Aorta (tissue), 5 donors: ENCODE results near the gene SLAMF9. TPM values are rescaled to one million over a fixed set of nuclear protein-coding genes. Genes with fewer than 3 reads are reported as not detected.

Source experiments
- ATAC-seq: fragments of 200-7000 bp; cut with Tn5 transposase; one replicate; pipeline ENCODE4 v1.9.1; 2022; ENCODE audit warnings: moderate library complexity; ENCODE audit not compliant: low FRiP score
- DNase-seq, 2 donors: peaks; one replicate each; pipeline ENCODE4 v3.0.0-alpha.2; 2020
- H3K27ac ChIP-seq, 2 donors: one replicate each; pipeline ENCODE4 v1.5.1; 2013; ENCODE audit warnings: low read length in 2 of 2, mild to moderate bottlenecking in 2 of 2, moderate library complexity in 2 of 2, control low read depth in 1 of 2, inconsistent platforms in 1 of 2, low read depth in 1 of 2
- H3K27me3 ChIP-seq, 2 donors: one replicate each; pipeline ENCODE4 v1.6.1; 2013; ENCODE audit warnings: control low read depth in 1 of 2, low read length in 1 of 2, mild to moderate bottlenecking in 1 of 2, moderate library complexity in 1 of 2; ENCODE audit not compliant: insufficient read depth in 2 of 2, control insufficient read depth in 1 of 2
- H3K36me3 ChIP-seq, 2 donors: one replicate each; pipeline ENCODE4 v1.6.1; 2013; ENCODE audit warnings: control low read depth in 1 of 2, low read length in 1 of 2, mild to moderate bottlenecking in 1 of 2; ENCODE audit not compliant: insufficient read depth in 2 of 2, control insufficient read depth in 1 of 2
- H3K4me1 ChIP-seq, 2 donors: one replicate each; pipeline ENCODE4 v1.6.1; 2013; ENCODE audit warnings: low read length in 2 of 2, control low read depth in 1 of 2, mild to moderate bottlenecking in 1 of 2, moderate library complexity in 1 of 2; ENCODE audit not compliant: insufficient read depth in 2 of 2, control insufficient read depth in 1 of 2
- H3K4me3 ChIP-seq, 2 donors: one replicate each; pipeline ENCODE4 v1.5.1; 2013; ENCODE audit warnings: low read length in 2 of 2, control low read depth in 1 of 2, mild to moderate bottlenecking in 1 of 2
- H3K9me3 ChIP-seq: one replicate; pipeline ENCODE4 v1.6.1; 2013; ENCODE audit warnings: mild to moderate bottlenecking, low read length; ENCODE audit not compliant: control insufficient read depth
- WGBS, 2 donors: extraction: QIAGEN DNeasy Blood & Tissue Kit; methylation state at CpG; one replicate each; pipeline ENCODE4 v1.1.7; 2013; 5-methylcytosine and 5-hydroxymethylcytosine counted together
- intact Hi-C, 2 donors: fragments of 100-400 bp; cut with DNase I; formaldehyde crosslinking; loops; one replicate each; pipeline versions ENCODE4 v1.14.2 to v1.15.0; 2022
- polyA plus RNA-seq, 2 donors: library from polyadenylated mRNA; stranded (reverse); fragments of 200-250 nt; gene quantifications; one replicate each; pipeline ENCODE4 v1.2.3, GENCODE V29; 2013
- total RNA-seq, 2 donors: library from RNA; stranded (reverse); fragmentation: NEBNext Ultra II Directional; extraction: Animal tissue kit (Norgen Biotek cat#: 25700); gene quantifications; one replicate each; pipeline ENCODE4 v1.2.1, GENCODE V29; 2021
- donor health status: healthy with polysubstance abuse.
- donor health status: Bipolar disorder and iron deficiency.
- donor health status: DM: no; HTN: no; CAD: no.
- donor health status: DM: no; HTN: no; CAD: no.
- donor health status: DM: yes; HTN: yes; CAD: no.

SLAMF9 gene
- total and polyA plus RNA-seq, 4 donors = not detected

GRCh38 chr1:159935305-159935704, 18.7 kb downstream of the SLAMF9 start:
- Histone ChIP-seq H3K4me3 (no peak overlapping the region), H3K9me3 (no peaks in the 10 kb centered on the region), H3K4me1 (no peaks in the 10 kb centered on the region), H3K27ac (no peak overlapping the region), H3K36me3 (no peaks in the 10 kb centered on the region), H3K27me3 (no peaks in the 10 kb centered on the region)
- 89 to 90% methylated on average over 11 of the region's 11 CpGs for WGBS, 2 donors
- ATAC-seq (no peak), DNase-seq (peak in 1 of 2 donors; percentile 62)
- intact Hi-C loops = loop anchor here in 1 of 2 donors (5.0 kb wide), 1 partner anchor 72 kb away; no protein-coding TSS in a partner anchor

GRCh38 chr1:159934136-159935039, 19.6 kb downstream of the SLAMF9 start:
- Histone ChIP-seq H3K4me3 (no peak overlapping the region), H3K4me1 (no peaks in the 10 kb centered on the region), H3K27ac (no peak overlapping the region), H3K36me3 (no peaks in the 10 kb centered on the region), H3K9me3 (no peaks in the 10 kb centered on the region), H3K27me3 (no peaks in the 10 kb centered on the region)
- DNase-seq (peak in 1 of 2 donors; percentile 68), ATAC-seq (no peak)
- WGBS, 2 donors = 89 to 92% methylated on average over 14 of the region's 14 CpGs
- intact Hi-C loops = loop anchor here (5.0 kb wide), 2 partner anchors 37 to 73 kb away; no protein-coding TSS in a partner anchor

GRCh38 chr1:159933347-159933746, 20.7 kb downstream of the SLAMF9 start:
- H3K9me3 ChIP-seq = no peaks in the 10 kb centered on the region
- 89 to 91% methylated on average over 4 of the region's 4 CpGs for WGBS, 2 donors
- ATAC-seq = no peak
- no peaks in the 10 kb centered on the region for H3K27me3 ChIP-seq
- H3K27ac ChIP-seq = no peak overlapping the region
- intact Hi-C loops = loop anchor here in 1 of 2 donors (5.0 kb wide), 1 partner anchor 36 kb away; no protein-coding TSS in a partner anchor
- no peaks in the 10 kb centered on the region for H3K4me1 ChIP-seq
- peak in 1 of 2 donors; percentile 15 for DNase-seq
- no peaks in the 10 kb centered on the region for H3K36me3 ChIP-seq
- no peak overlapping the region for H3K4me3 ChIP-seq

GRCh38 chr1:159932296-159933285, 21.4 kb downstream of the SLAMF9 start:
- Histone ChIP-seq H3K27me3 (no peaks in the 10 kb centered on the region), H3K9me3 (no peaks in the 10 kb centered on the region), H3K4me3 (no peak overlapping the region), H3K4me1 (no peaks in the 10 kb centered on the region), H3K27ac (no peak overlapping the region), H3K36me3 (no peaks in the 10 kb centered on the region)
- DNase-seq (peak in 1 of 2 donors; percentile 67), ATAC-seq (no peak)
- intact Hi-C loops = loop anchor here in 1 of 2 donors (5.0 kb wide), 1 partner anchor 35 kb away; no protein-coding TSS in a partner anchor
- WGBS, 2 donors = 79 to 83% methylated on average over 16 of the region's 16 CpGs

GRCh38 chr1:159931795-159932173, 22.3 kb downstream of the SLAMF9 start:
- no peak for DNase-seq
- 90 to 94% methylated on average over 3 of the region's 3 CpGs for WGBS, 2 donors
- no peak for ATAC-seq
- intact Hi-C loops = loop anchor here in 1 of 2 donors (5.0 kb wide), 1 partner anchor 34 kb away; no protein-coding TSS in a partner anchor
- Histone ChIP-seq H3K9me3 (no peaks in the 10 kb centered on the region), H3K36me3 (no peaks in the 10 kb centered on the region), H3K27ac (no peak overlapping the region), H3K4me1 (no peaks in the 10 kb centered on the region), H3K4me3 (no peak overlapping the region), H3K27me3 (no peaks in the 10 kb centered on the region)

- Histone ChIP-seq H3K4me1 (no peaks in the 10 kb centered on the region), H3K4me3 (no peak overlapping the region), H3K27me3 (no peaks in the 10 kb centered on the region), H3K36me3 (no peaks in the 10 kb centered on the region), H3K9me3 (no peaks in the 10 kb centered on the region), H3K27ac (no peak overlapping the region)
- ATAC-seq = no peak
- intact Hi-C loops = loop anchor here in 1 of 2 donors (5.0 kb wide), 1 partner anchor 34 kb away; no protein-coding TSS in a partner anchor
- 87 to 88% methylated on average over 13 of the region's 13 CpGs for WGBS, 2 donors
- DNase-seq = peak in 1 of 2 donors; percentile 61
These were observed 22.8 kb downstream of the SLAMF9 start for GRCh38 chr1:159931101-159931794.

GRCh38 chr1:159930634-159931033, 23.4 kb downstream of the SLAMF9 start:
- H3K36me3 ChIP-seq = no peaks in the 10 kb centered on the region
- DNase-seq (peak in 1 of 2 donors; percentile 50), ATAC-seq (no peak)
- H3K27ac ChIP-seq = no peak overlapping the region
- no peaks in the 10 kb centered on the region for H3K4me1 ChIP-seq
- WGBS, 2 donors = 92 to 94% methylated on average over 8 of the region's 8 CpGs
- intact Hi-C loops = loop anchor here in 1 of 2 donors (5.0 kb wide), 1 partner anchor 33 kb away; no protein-coding TSS in a partner anchor
- no peaks in the 10 kb centered on the region for H3K9me3 ChIP-seq
- no peaks in the 10 kb centered on the region for H3K27me3 ChIP-seq
- H3K4me3 ChIP-seq = no peak overlapping the region

GRCh38 chr1:159930216-159930615, 23.8 kb downstream of the SLAMF9 start:
- Histone ChIP-seq H3K9me3 (no peaks in the 10 kb centered on the region), H3K4me1 (no peaks in the 10 kb centered on the region), H3K36me3 (no peaks in the 10 kb centered on the region), H3K4me3 (no peak overlapping the region), H3K27me3 (no peaks in the 10 kb centered on the region), H3K27ac (no peak overlapping the region)
- intact Hi-C loops = loop anchor here in 1 of 2 donors (5.0 kb wide), 1 partner anchor 33 kb away; no protein-coding TSS in a partner anchor
- no peak for ATAC-seq
- no peak for DNase-seq
- 90 to 92% methylated on average over 11 of the region's 11 CpGs for WGBS, 2 donors
